Colon (tissue), 2 donors: ENCODE data around the gene METTL25.

Experiments used
- FAIRE-seq: peaks from 2 replicates; lab custom pipeline; 2012; peaks lifted over from hg19 to GRCh38; lab: Jason Lieb, UNC
- donor health status: control.
- donor health status: control.

METTL25 gene

GRCh38 chr12:82525616-82526015, 167.3 kb downstream of the METTL25 start:
- FAIRE-seq: no peak

GRCh38 chr12:82527165-82527780, 168.9 kb downstream of the METTL25 start:
- no peak for FAIRE-seq
